CD4-positive, alpha-beta T cell (primary cell): ENCODE measurements around the gene GLI2. TPM values are rescaled to one million over a fixed set of nuclear protein-coding genes. Genes with fewer than 3 reads are reported as not detected.

ENCODE experiments used
- ATAC-seq: fragments of 200-7000 bp; cut with Tn5 transposase; one replicate; pipeline ENCODE4 v1.10.0; 2022; ENCODE audit warnings: mild to moderate bottlenecking; ENCODE audit not compliant: poor library complexity
- CTCF ChIA-PET: fragments of 350-600 bp; sonication (Branson Sonifier 250); formaldehyde crosslinking; loops from one replicate; lab custom pipeline; 2021; ENCODE audit warnings: antibody characterized with exemption, inconsistent platforms; lab: Charles Lee
- POLR2A ChIA-PET: fragments of 350-600 bp; sonication (Branson Sonifier 250); formaldehyde crosslinking; loops from one replicate; lab custom pipeline; 2021; ENCODE audit warnings: antibody characterized with exemption, inconsistent platforms; lab: Charles Lee
- DNase-seq, 14 experiments: peaks; one replicate each; pipeline ENCODE4 v3.0.0-alpha.2; 2013 to 2020; ENCODE audit warnings: mixed read lengths in 2 of 14
- H3K27ac ChIP-seq, 2 donors: one replicate each; pipeline versions ENCODE4 v1.5.1 to v1.7.0; 2013; ENCODE audit warnings: low read length in 2 of 2, low read depth in 1 of 2, mild to moderate bottlenecking in 1 of 2
- H3K27me3 ChIP-seq, 2 experiments: 1 replicate in 1 of 2; 2 replicates in 1 of 2; pipeline versions ENCODE4 v1.6.1 to v1.7.0; 2013; ENCODE audit warnings: low read length in 2 of 2, control low read depth in 1 of 2, mild to moderate bottlenecking in 1 of 2, moderate library complexity in 1 of 2; ENCODE audit not compliant: insufficient read depth in 2 of 2, control insufficient read depth in 1 of 2
- H3K36me3 ChIP-seq: one replicate; pipeline ENCODE4 v1.6.1; 2013; ENCODE audit warnings: low read length, control low read depth; ENCODE audit not compliant: insufficient read depth
- H3K4me1 ChIP-seq: one replicate; pipeline ENCODE4 v1.6.1; 2013; ENCODE audit warnings: low read length, control low read depth; ENCODE audit not compliant: insufficient read depth
- H3K4me3 ChIP-seq: one replicate; pipeline ENCODE4 v1.5.1; 2013; ENCODE audit warnings: mild to moderate bottlenecking, low read length, moderate library complexity
- H3K9me3 ChIP-seq, 2 experiments: 1 replicate in 1 of 2; 2 replicates in 1 of 2; pipeline versions ENCODE4 v1.6.1 to v1.7.0; 2013; ENCODE audit warnings: low read length in 2 of 2, mild to moderate bottlenecking in 2 of 2, control low read depth in 1 of 2, moderate library complexity in 1 of 2; ENCODE audit not compliant: control insufficient read depth in 1 of 2, insufficient read depth in 1 of 2
- H3K27ac Mint-ChIP-seq: one replicate; pipeline ENCODE4 v1.8.0; 2020; ENCODE audit warnings: mixed read lengths
- H3K27me3 Mint-ChIP-seq: one replicate; pipeline ENCODE4 v1.8.0; 2021; ENCODE audit warnings: mixed read lengths
- H3K36me3 Mint-ChIP-seq: one replicate; pipeline ENCODE4 v1.8.0; 2021; ENCODE audit warnings: low read depth, mixed read lengths
- H3K4me1 Mint-ChIP-seq: one replicate; pipeline ENCODE4 v1.8.0; 2021; ENCODE audit warnings: low read depth, mixed read lengths
- H3K4me3 Mint-ChIP-seq: one replicate; pipeline ENCODE4 v1.8.0; 2020; ENCODE audit warnings: mild to moderate bottlenecking, mixed read lengths
- H3K9me3 Mint-ChIP-seq: one replicate; pipeline ENCODE4 v1.8.0; 2020; ENCODE audit warnings: mixed read lengths
- CTCF ChIP-seq: fragments of 200-600 bp; IDR thresholded peaks from one replicate; pipeline ENCODE4 v1.8.0; 2022; ENCODE audit warnings: antibody characterized with exemption, mild to moderate bottlenecking
- intact Hi-C, 2 experiments: fragments of 100-400 bp; cut with DNase I in 1 of 2; cut with micrococcal nuclease in 1 of 2; formaldehyde crosslinking; loops; one replicate each; pipeline versions ENCODE4 v1.15.1 to v1.9.0; 2023 to 2025; cut with DNase I, micrococcal nuclease
- total RNA-seq, 174 experiments: library from RNA in 2 of 174; stranded (reverse) in 2 of 174; gene quantifications; one replicate each; pipeline ENCODE4 v1.2.3 and lab custom pipeline; 2021 to 2026

The GLI2 gene
- total RNA-seq, 2 experiments from 2014 or later, result not detected

- Histone ChIP-seq H3K4me3 (no peak overlapping the region), H3K4me1 (no peaks in the 10 kb centered on the region), H3K27ac (no peak overlapping the region), H3K27me3 (peaks cover 4 to 6% of the 10 kb centered on the region in 2 experiments), H3K9me3 (no peaks in the 10 kb centered on the region), H3K36me3 (no peaks in the 10 kb centered on the region)
- POLR2A ChIA-PET, result no interaction called here
- TF ChIP-seq CTCF, result no peak
- Mint-ChIP-seq H3K4me3 (no peak overlapping the region), H3K9me3 (no peaks in the 10 kb centered on the region), H3K27ac (no peak overlapping the region), H3K4me1 (no peaks in the 10 kb centered on the region), H3K36me3 (no peaks in the 10 kb centered on the region), H3K27me3 (peaks cover 24% of the 10 kb centered on the region)
- no peak for DNase-seq
- intact Hi-C loops, result no loop called here
- no peak for ATAC-seq
- CTCF ChIA-PET, result no interaction called here
These were observed 34.6 kb upstream of the GLI2 start for GRCh38 chr2:120701096-120701495.

- Mint-ChIP-seq H3K36me3 (no peaks in the 10 kb centered on the region), H3K27me3 (peaks cover 20% of the 10 kb centered on the region), H3K4me3 (no peak overlapping the region), H3K9me3 (no peaks in the 10 kb centered on the region), H3K27ac (no peak overlapping the region), H3K4me1 (no peaks in the 10 kb centered on the region)
- DNase-seq (no peak), ATAC-seq (no peak)
- H3K27me3 ChIP-seq, result peaks cover 2% of the 10 kb centered on the region in 2 experiments
- H3K36me3 ChIP-seq, result no peaks in the 10 kb centered on the region
- POLR2A ChIA-PET, result no interaction called here
- H3K27ac ChIP-seq, result no peak overlapping the region
- no peak overlapping the region for H3K4me3 ChIP-seq
- TF ChIP-seq CTCF, result no peak
- CTCF ChIA-PET, result no interaction called here
- no peaks in the 10 kb centered on the region for H3K4me1 ChIP-seq
- intact Hi-C loops, result no loop called here
- no peaks in the 10 kb centered on the region for H3K9me3 ChIP-seq
These were observed 34.2 kb upstream of the GLI2 start for GRCh38 chr2:120701499-120701898.

GRCh38 chr2:120702061-120702460, 33.6 kb upstream of the GLI2 start:
- intact Hi-C loops, result no loop called here
- no peaks in the 10 kb centered on the region for H3K9me3 ChIP-seq
- H3K4me3 ChIP-seq, result no peak overlapping the region
- peaks cover 0 to 1% of the 10 kb centered on the region in 2 experiments for H3K27me3 ChIP-seq
- no peak overlapping the region for H3K4me3 Mint-ChIP-seq
- no peaks in the 10 kb centered on the region for H3K4me1 ChIP-seq
- no peak for DNase-seq
- H3K36me3 ChIP-seq, result no peaks in the 10 kb centered on the region
- no peaks in the 10 kb centered on the region for H3K9me3 Mint-ChIP-seq
- H3K4me1 Mint-ChIP-seq, result no peaks in the 10 kb centered on the region
- no peak overlapping the region for H3K27ac ChIP-seq
- peaks cover 19% of the 10 kb centered on the region for H3K27me3 Mint-ChIP-seq
- no peak overlapping the region for H3K27ac Mint-ChIP-seq
- no peak for TF ChIP-seq CTCF
- H3K36me3 Mint-ChIP-seq, result no peaks in the 10 kb centered on the region
- POLR2A ChIA-PET, result no interaction called here
- no peak for ATAC-seq
- CTCF ChIA-PET, result no interaction called here
